Astrocyte of the cerebellum (primary cell): ENCODE results near the gene SLC22A23.

Experiments used
- DNase-seq: peaks from one replicate; pipeline ENCODE4 v3.0.0-alpha.2; 2011; ENCODE audit warnings: low read depth
- H3K4me3 ChIP-seq: 2 replicates; pipeline ENCODE4 v1.5.1; 2011; ENCODE audit warnings: mild to moderate bottlenecking, low read depth, low read length, moderate library complexity
- in situ Hi-C: cut with HindIII; loops from 2 replicates; pipeline ENCODE4 v1.10.0; 2017; ENCODE audit warnings: low sequenced_read_pairs
- TF ChIP-seq, protein P1 (sequence below): IDR thresholded peaks from 2 replicates; pipeline ENCODE4 v1.5.1; 2012; ENCODE audit warnings: low read length, low read depth, moderate library complexity, mild to moderate bottlenecking; ENCODE audit errors: missing control alignments

SLC22A23 gene

DNA sequence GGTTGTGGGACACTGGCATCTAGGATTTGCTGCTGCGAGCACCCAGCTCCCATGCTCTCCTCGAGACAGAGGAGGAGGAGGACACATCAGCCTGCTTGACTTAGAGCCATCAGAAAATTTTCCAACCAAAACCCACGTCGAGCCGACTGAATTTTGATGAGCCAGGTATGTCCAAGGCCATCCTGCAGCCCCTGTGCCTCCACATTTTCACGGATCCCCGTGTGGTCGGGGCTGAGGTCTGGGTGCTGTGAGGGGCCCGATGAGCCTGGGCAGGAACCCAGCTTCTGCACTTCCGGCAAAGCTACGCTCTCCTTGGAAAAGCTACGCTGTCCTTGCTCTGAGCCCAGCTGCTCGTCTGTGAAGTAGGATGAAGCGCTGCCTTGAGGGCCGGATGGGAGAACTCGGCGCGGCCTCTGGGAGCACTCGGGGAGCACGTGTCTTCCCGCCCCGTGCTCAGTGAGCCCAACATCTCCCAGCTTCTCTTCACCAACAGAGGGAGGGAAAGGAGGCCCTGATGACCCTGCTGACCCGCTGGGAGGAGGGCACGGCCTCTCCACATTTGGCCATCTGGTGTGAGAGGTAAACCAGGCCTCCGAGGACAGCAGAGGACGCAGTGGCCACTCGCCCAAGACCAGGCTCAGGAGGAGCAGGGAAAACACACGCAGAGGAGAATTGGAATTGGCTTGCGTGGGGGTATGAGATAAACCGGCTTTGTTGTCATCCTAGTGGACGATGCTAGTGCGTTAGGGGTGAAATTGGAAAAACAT is 164.2 kb downstream of the SLC22A23 start:
- DNase-seq = no peak
- TF ChIP-seq, protein P1, sequence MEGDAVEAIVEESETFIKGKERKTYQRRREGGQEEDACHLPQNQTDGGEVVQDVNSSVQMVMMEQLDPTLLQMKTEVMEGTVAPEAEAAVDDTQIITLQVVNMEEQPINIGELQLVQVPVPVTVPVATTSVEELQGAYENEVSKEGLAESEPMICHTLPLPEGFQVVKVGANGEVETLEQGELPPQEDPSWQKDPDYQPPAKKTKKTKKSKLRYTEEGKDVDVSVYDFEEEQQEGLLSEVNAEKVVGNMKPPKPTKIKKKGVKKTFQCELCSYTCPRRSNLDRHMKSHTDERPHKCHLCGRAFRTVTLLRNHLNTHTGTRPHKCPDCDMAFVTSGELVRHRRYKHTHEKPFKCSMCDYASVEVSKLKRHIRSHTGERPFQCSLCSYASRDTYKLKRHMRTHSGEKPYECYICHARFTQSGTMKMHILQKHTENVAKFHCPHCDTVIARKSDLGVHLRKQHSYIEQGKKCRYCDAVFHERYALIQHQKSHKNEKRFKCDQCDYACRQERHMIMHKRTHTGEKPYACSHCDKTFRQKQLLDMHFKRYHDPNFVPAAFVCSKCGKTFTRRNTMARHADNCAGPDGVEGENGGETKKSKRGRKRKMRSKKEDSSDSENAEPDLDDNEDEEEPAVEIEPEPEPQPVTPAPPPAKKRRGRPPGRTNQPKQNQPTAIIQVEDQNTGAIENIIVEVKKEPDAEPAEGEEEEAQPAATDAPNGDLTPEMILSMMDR = no peak
- in situ Hi-C loops = loop anchor here (25.0 kb wide), 1 partner anchor 695 kb away; no protein-coding TSS in a partner anchor
- no peak overlapping the region for H3K4me3 ChIP-seq

GRCh38 chr6:3291987-3292386 is 164.9 kb downstream of the SLC22A23 start:
- TF ChIP-seq, protein P1 = no peak
- in situ Hi-C loops = loop anchor here (25.0 kb wide), 1 partner anchor 695 kb away; no protein-coding TSS in a partner anchor
- DNase-seq = no peak
- H3K4me3 ChIP-seq = no peak overlapping the region

- DNase-seq = no peak
- TF ChIP-seq, protein P1 = no peak
- no peak overlapping the region for H3K4me3 ChIP-seq
- in situ Hi-C loops = loop anchor here (25.0 kb wide), 1 partner anchor 696 kb away; no protein-coding TSS in a partner anchor
Measured at GRCh38 chr6:3291346-3291745, 165.5 kb downstream of the SLC22A23 start.

GRCh38 chr6:3290931-3291211 is 166.0 kb downstream of the SLC22A23 start:
- DNase-seq = no peak
- in situ Hi-C loops = loop anchor here (25.0 kb wide), 1 partner anchor 696 kb away; no protein-coding TSS in a partner anchor
- TF ChIP-seq, protein P1 = no peak
- no peak overlapping the region for H3K4me3 ChIP-seq

- in situ Hi-C loops = loop anchor here (25.0 kb wide), 1 partner anchor 697 kb away; no protein-coding TSS in a partner anchor
- TF ChIP-seq, protein P1 = no peak
- DNase-seq = no peak
- H3K4me3 ChIP-seq = no peak overlapping the region
Measured at GRCh38 chr6:3290149-3290930, 166.5 kb downstream of the SLC22A23 start.

DNA sequence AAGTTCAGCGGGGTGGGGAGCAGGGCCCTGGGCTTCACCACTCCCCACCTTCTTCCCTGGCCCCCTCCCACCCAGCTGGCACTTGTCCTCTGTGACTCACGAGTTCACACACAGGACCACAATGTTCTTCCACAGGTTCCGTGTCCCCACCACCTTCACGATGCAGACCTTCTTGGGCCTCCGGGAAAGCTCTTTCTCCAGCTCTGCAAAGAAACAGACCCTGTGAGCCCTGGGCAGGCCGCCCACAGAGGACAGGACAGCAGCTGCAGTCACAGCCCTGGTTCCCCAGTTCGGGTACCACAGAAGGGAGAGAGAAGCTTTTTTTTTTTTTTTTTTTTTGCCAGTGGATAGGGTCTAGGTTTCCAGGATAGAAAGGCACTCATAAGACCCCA is 167.2 kb downstream of the SLC22A23 start:
- in situ Hi-C loops = loop anchor here (25.0 kb wide), 1 partner anchor 698 kb away; no protein-coding TSS in a partner anchor
- DNase-seq = no peak

More for the DNA sequence above, 167.2 kb downstream of the SLC22A23 start:
- H3K4me3 ChIP-seq = no peak overlapping the region
- TF ChIP-seq, protein P1 = no peak
